ENCODE data around the gene CLCN4. TPM values are rescaled to one million over a fixed set of nuclear protein-coding genes. Genes with fewer than 3 reads are reported as not detected.

CLCN4 gene
- total and polyA plus RNA-seq, 2 donors from 2014 or later: 2.4 to 7.3 TPM

DNA sequence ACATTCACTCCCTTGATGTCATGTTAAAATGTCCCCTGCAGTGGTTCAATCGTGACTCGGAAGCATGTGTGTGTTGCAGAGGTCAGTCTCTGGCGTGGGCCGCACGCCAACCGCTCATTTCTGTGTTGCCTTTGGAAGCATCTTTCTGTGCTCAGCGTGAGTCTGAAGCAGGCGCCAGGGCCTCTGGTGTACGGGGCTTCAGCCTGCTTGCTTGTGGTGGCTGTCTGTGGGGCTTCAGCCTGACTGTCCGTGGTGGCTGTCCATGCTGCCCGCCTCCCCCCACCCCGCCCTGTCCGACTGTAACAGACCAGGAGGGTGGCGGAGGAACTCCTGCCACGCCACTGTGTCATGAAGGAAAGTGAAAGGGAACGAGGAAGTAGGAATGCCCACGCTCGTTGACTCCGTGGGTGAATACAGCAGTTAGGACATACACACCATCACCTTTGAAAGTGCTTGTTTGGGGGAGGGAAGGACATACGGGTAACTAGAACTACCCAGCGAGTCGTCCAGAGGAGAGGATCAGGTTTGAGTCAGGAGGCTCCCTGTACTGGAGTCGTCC, 14.7 kb upstream of the CLCN4 start:
- Histone ChIP-seq H3K36me3 (ENCODE audit: control insufficient read depth in 2 of 3, insufficient read depth in 3 of 3, low read length in 3 of 3) (no peaks in the 10 kb centered on the region), H3K4me3 (ENCODE audit: low read length in 3 of 3) (no peak overlapping the region), H3K27ac (ENCODE audit: low read depth in 2 of 2, low read length in 2 of 2) (no peak overlapping the region), H3K9ac (ENCODE audit: low read length in 3 of 3) (no peak overlapping the region), H3K4me1 (ENCODE audit: control insufficient read depth in 2 of 3, insufficient read depth in 2 of 3, low read depth in 1 of 3, low read length in 3 of 3) (no peaks in the 10 kb centered on the region), H3K9me3 (ENCODE audit: control insufficient read depth in 2 of 3, insufficient read depth in 1 of 3, low read length in 3 of 3) (no peaks in the 10 kb centered on the region), H3K27me3 (ENCODE audit: control insufficient read depth, insufficient read depth, low read length) (no peaks in the 10 kb centered on the region)
- TF ChIP-seq, protein P1, sequence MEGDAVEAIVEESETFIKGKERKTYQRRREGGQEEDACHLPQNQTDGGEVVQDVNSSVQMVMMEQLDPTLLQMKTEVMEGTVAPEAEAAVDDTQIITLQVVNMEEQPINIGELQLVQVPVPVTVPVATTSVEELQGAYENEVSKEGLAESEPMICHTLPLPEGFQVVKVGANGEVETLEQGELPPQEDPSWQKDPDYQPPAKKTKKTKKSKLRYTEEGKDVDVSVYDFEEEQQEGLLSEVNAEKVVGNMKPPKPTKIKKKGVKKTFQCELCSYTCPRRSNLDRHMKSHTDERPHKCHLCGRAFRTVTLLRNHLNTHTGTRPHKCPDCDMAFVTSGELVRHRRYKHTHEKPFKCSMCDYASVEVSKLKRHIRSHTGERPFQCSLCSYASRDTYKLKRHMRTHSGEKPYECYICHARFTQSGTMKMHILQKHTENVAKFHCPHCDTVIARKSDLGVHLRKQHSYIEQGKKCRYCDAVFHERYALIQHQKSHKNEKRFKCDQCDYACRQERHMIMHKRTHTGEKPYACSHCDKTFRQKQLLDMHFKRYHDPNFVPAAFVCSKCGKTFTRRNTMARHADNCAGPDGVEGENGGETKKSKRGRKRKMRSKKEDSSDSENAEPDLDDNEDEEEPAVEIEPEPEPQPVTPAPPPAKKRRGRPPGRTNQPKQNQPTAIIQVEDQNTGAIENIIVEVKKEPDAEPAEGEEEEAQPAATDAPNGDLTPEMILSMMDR (IDR thresholded peaks at IDR 0.05; ENCODE audit: borderline replicate concordance, extremely low read depth, insufficient read depth): no peak
- intact Hi-C loops (cut with DNase I): no loop called here
- DNase-seq (peak in 1 of 5 donors; percentile 53), FAIRE-seq (no peak)

DNA sequence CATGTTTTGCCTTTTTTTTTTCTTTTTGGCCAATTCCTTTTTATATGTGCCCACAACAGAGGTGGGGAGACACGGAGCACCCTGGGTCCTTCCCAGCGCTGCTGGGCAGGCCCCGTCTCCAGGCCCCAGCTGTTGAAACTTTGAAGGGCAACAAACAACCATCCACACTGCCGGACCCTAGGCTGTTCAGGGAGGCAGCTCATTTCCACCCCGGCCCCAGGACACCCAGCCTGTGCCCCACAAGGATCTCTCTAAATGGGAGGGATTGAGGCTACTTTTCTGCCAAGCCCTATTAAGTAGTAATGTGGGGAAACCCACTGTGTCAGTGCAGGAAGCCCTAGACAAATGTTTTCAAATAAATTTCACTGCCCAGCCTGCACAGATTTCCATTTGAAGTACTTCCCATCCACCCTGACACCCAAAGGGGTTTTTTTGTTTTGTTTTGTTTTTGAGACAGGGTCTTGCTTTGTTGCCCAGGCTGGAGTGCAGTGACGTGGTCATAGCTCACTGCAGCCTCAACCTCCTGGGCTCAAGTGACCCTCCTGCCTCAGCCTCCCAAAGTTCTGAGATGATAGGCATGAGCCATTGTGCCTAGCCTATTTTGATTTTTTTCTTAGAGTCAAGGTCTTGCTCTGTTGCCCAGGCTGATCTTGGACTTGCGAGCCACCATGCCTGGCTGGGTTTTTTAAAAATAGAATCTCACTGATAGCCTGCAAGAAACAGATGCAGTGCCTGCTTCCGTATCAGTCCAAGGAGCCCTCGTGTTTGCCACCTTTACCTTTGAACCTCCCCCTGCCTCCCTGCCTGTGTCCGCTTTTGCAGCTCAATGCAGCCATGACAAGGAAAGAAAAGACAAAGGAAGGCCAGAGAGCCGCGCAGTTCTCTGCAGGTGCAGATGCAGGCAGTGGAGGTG, 13.4 kb upstream of the CLCN4 start:
- Histone ChIP-seq H3K36me3 (ENCODE audit: control insufficient read depth in 2 of 3, insufficient read depth in 3 of 3, low read length in 3 of 3) (no peaks in the 10 kb centered on the region), H3K27ac (ENCODE audit: low read depth in 2 of 2, low read length in 2 of 2) (no peak overlapping the region), H3K27me3 (ENCODE audit: control insufficient read depth, insufficient read depth, low read length) (no peaks in the 10 kb centered on the region), H3K9me3 (ENCODE audit: control insufficient read depth in 2 of 3, insufficient read depth in 1 of 3, low read length in 3 of 3) (no peaks in the 10 kb centered on the region), H3K9ac (ENCODE audit: low read length in 3 of 3) (no peak overlapping the region), H3K4me3 (ENCODE audit: low read length in 3 of 3) (no peak overlapping the region), H3K4me1 (ENCODE audit: control insufficient read depth in 2 of 3, insufficient read depth in 2 of 3, low read depth in 1 of 3, low read length in 3 of 3) (no peaks in the 10 kb centered on the region)
- no peak for DNase-seq
- no peak for FAIRE-seq
- TF ChIP-seq, protein P1 (IDR thresholded peaks at IDR 0.05; ENCODE audit: borderline replicate concordance, extremely low read depth, insufficient read depth): no peak
- intact Hi-C loops (cut with DNase I): no loop called here

DNA sequence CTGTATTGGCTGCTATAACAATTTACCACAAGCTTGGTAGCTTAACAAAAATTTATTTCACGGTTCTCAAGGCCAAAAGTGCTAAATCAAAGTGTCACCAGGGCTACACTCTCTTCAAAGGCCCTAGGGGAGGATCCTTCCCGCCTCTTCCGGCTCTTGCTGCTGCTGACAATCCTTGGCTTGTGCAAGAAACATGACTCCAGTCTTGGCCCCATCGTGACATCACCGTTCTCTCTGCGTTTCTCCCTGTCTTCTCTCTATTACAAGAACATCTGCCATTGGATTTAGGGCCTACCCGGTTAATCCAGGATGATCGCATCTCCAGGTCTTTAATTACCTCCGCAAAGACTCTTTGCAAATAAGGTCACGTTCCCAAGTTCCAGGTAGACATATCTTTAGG, 10.4 kb upstream of the CLCN4 start:
- DNase-seq (no peak), FAIRE-seq (no peak)
- TF ChIP-seq, protein P1 (IDR thresholded peaks at IDR 0.05; ENCODE audit: borderline replicate concordance, extremely low read depth, insufficient read depth): no peak
- Histone ChIP-seq H3K36me3 (ENCODE audit: control insufficient read depth in 2 of 3, insufficient read depth in 3 of 3, low read length in 3 of 3) (no peaks in the 10 kb centered on the region), H3K27me3 (ENCODE audit: control insufficient read depth, insufficient read depth, low read length) (no peaks in the 10 kb centered on the region), H3K27ac (ENCODE audit: low read depth in 2 of 2, low read length in 2 of 2) (no peak overlapping the region), H3K9me3 (ENCODE audit: control insufficient read depth in 2 of 3, insufficient read depth in 1 of 3, low read length in 3 of 3) (no peaks in the 10 kb centered on the region), H3K4me1 (ENCODE audit: control insufficient read depth in 2 of 3, insufficient read depth in 2 of 3, low read depth in 1 of 3, low read length in 3 of 3) (no peaks in the 10 kb centered on the region), H3K4me3 (ENCODE audit: low read length in 3 of 3) (no peak overlapping the region), H3K9ac (ENCODE audit: low read length in 3 of 3) (no peak overlapping the region)
- intact Hi-C loops (cut with DNase I): no loop called here

Measured in kidney (tissue), 14 donors.